Stimulated activated CD4-positive, alpha-beta T cell treated with anti-CD3 and anti-CD28 coated beads, Interleukin-15, amount 100 ng/mL, for 1 hour (primary cell): ENCODE data around the gene PSMD14.

Experiments used
- DNase-seq, 2 donors: peaks; one replicate each; pipeline ENCODE4 v3.0.0-alpha.2; 2020; ENCODE audit warnings: low read depth in 1 of 2, low spot score in 1 of 2

The PSMD14 gene

GRCh38 chr2:161381546-161381945, 73.3 kb downstream of the PSMD14 start:
- DNase-seq, result no peak

- no peak for DNase-seq
Observed at GRCh38 chr2:161382747-161383146, 74.5 kb downstream of the PSMD14 start.

- DNase-seq, result no peak
Observed at GRCh38 chr2:161384864-161385263, 76.6 kb downstream of the PSMD14 start.

- no peak for DNase-seq
Observed at GRCh38 chr2:161386228-161386824, 78.1 kb downstream of the PSMD14 start.

- DNase-seq, result no peak
Observed at GRCh38 chr2:161388146-161388779, 80.0 kb downstream of the PSMD14 start.

- DNase-seq, result no peak
Observed at GRCh38 chr2:161391737-161392506, 83.7 kb downstream of the PSMD14 start.

GRCh38 chr2:161400076-161400475, 91.9 kb downstream of the PSMD14 start:
- no peak for DNase-seq

- DNase-seq, result no peak
Observed at GRCh38 chr2:161402297-161402696, 94.1 kb downstream of the PSMD14 start.

- DNase-seq, result no peak
Observed at GRCh38 chr2:161406316-161406715, 98.1 kb downstream of the PSMD14 start.

GRCh38 chr2:161407597-161407996, 99.4 kb downstream of the PSMD14 start:
- DNase-seq, result no peak

- DNase-seq, result no peak
Observed at GRCh38 chr2:161409308-161409907, 101.2 kb downstream of the PSMD14 start.

- no peak for DNase-seq
Observed at GRCh38 chr2:161412346-161412745, 104.1 kb downstream of the PSMD14 start.

GRCh38 chr2:161414042-161415033, 106.1 kb downstream of the PSMD14 start:
- DNase-seq, result no peak

- no peak for DNase-seq
Observed at GRCh38 chr2:161415034-161415986, 107.1 kb downstream of the PSMD14 start.

GRCh38 chr2:161415987-161416707, 107.9 kb downstream of the PSMD14 start, which contains the start of gene TBR1:
TSS of gene TBR1 (plus strand) at chr2:161416297. CDS start at chr2:161416411, 114 bp downstream.
- DNase-seq, result no peak

GRCh38 chr2:161416708-161417437, 108.6 kb downstream of the PSMD14 start:
- DNase-seq, result no peak

- DNase-seq, result no peak
Observed at GRCh38 chr2:161417438-161418274, 109.4 kb downstream of the PSMD14 start.
